HG02852 (cell line): ENCODE measurements around the gene MXRA8.
A peak's percentile ranks its signal among the peaks of the same experiment; 100 is the strongest.
"Not testable (repeated sequence)": the region's sequence is repeated elsewhere in the genome, so short reads cannot be mapped to it uniquely, and the experiment has no call there.

Experiments used
- ATAC-seq: cut with Tn5 transposase; IDR thresholded peaks from one replicate; pipeline ENCODE4 v1.9.1; 2021; ENCODE audit warnings: mild to moderate bottlenecking, moderate library complexity; ENCODE audit not compliant: unreplicated experiment

The MXRA8 gene

DNA sequence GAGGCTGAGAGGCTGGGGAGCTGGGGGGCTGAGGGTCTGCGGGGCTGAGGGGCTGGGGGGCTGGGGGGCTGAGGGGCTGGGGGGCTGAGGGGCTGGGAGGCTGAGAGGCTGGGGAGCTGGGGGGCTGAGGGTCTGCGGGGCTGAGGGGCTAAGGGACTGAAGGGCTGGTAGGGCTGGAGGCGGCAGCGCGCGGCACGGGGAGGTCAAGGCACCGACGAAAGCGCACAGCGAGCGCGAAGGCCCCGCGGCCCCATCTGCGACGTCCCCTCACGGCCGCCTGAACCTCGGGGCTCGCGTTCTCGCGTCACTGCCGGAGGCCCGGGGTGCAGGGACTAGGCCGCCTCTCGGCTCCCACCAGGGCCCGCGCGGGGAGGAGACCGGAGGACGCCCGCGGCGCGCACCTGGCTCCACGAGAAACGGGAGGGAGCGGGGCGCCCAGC lies 34.3 kb downstream of the MXRA8 start:
- peak; percentile 31 for ATAC-seq

DNA sequence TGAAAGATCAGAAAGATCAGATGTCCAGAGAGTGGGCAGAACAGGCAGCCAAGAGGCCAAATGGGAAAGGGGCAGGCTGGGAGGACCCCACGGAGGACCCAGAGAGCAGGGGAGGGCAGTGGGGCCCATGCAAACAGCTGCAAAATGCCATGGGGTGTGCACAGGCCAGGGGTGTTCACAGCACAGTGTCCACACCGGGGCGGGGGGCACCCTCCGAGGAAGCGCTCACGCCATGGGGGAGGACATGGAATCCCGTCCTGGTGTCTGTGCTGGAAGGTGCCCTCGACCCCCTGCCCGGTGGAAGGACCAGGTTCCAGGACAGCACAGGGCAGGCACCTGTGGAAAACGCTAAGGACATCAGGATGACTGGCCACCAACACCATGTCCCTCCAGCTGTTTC lies 35.4 kb downstream of the MXRA8 start:
- ATAC-seq: no peak

DNA sequence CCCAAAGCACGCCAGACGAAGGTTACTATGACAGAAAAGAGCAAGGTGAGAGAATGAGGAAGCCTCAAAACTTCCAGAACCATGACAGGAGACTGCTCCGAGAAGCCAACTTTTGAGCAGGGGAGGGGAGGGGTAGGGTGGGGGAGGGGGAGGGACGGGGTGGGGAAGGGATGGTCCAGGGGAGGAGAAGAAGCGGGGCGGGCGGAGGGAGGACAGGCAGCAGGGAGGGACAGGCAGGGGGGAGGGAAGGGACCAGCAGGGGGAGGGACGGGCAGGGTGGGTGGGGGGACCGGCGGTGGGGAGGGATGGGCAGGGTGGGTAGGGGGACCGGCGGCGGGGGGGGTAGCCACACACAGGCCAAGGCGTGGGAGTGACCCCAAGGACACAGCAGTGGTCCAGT lies 35.9 kb downstream of the MXRA8 start:
- ATAC-seq: no peak

DNA sequence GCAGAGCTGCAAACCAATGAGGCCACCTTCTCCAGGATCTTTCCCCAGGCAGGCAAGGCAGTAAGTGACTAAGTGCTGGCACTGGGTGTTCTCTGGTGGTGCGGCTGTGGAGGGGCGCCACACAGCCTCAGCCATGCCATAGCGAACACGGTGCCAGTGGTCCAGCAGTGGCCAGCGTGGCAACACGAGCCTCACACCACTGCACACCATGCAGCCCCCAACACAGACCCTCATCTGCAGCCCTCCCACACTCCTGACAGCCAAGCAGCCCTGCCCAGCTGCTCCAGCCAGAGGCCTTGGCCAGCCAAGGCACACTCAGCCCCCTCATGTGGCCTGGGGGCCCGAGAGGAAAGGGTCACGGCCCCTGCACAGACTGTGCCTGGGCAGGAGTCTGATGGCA lies 36.9 kb downstream of the MXRA8 start:
- ATAC-seq: no peak

DNA sequence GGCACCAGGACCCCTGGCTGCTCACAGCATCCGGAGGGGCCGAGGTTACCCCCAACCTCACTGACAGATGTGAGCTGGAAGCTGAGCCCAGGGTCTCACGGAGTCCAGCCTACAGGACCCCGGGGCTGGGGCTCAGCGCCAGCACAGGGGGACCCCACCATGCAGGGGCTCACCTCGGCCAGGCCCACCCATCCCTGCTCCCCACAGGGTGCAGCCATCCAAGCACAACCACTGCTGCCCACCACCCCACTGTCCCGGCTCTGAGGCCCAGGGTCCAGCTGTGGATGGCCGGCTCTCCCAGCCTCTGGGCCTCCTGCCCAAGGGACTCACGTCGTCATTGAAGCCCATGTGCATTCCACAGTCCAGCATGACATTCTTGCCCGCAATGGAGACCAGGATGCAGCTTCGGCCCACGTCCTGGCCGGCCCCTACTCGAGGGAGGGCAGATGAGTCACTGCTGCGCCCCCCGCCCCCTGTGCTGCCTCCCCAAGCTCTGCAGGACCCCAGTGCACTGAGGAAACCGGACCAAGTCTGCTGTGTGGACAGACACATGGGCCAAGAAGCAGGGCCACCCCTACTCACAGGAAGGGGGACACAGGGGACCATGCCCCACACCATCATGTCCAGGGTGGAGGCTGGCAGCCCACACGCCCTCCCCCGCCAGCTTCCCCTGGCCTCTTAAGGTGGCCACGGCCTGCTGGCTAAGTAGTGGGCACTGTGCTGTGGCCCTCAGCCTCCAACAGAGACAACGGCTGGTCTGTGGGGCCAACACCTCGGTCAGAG lies 37.5 kb downstream of the MXRA8 start:
- no peak for ATAC-seq

DNA sequence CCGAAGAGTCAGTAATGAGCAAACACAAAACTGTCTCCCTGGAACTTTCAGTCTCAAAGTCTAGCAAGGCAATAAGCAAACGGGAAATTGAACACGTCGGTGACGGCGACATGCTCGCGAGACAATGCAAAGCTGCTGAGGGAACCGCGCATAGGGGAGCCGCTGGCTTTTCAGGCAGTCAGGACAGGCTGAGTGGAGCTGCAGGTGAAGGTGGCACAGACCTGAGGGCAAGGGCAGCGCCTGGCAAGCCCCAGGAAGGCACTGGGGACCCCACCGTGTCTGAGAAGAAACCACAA lies 38.8 kb downstream of the MXRA8 start:
- no peak for ATAC-seq

DNA sequence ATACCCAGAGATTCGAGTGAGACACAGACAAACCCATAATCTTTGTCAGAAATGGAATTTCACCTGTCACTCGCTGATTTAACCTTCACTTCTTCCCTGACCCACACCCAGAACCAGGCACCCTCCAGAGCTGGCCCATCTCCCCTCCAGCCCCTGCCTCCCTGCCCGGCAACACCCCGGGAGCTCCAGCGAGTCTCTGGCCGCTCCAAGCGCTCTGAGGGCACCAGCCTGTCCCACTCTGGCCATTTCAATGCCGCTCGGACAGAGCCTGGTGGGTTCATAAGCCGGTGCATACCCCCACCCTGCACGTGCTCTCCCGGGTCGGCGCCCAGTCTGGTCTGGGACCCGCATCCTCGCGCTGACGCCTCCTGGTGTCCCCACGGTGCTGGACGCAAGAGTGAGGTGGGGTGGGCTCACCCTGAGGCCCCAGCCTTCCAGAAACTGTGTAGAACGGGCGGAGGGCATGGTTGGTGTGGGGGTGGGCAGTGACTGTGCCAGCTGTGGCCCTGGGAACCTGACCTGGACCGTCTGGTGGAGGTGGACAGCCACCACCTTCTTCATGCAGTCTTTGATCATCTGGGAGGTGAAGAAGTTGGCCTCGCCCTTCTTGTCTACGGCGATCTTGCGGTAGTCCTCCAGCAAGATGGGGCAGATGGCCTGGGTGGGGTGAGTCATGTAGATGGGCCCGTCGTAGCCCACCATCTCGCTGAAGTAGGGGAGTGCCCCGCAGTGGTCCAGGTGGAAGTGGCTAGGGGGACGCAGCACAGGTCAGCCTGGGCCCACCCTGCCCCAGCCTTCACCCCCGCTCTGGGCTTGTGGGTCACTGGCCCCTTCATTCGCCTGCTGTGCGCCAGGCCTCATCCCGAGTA lies 39.3 kb downstream of the MXRA8 start:
- no peak for ATAC-seq

DNA sequence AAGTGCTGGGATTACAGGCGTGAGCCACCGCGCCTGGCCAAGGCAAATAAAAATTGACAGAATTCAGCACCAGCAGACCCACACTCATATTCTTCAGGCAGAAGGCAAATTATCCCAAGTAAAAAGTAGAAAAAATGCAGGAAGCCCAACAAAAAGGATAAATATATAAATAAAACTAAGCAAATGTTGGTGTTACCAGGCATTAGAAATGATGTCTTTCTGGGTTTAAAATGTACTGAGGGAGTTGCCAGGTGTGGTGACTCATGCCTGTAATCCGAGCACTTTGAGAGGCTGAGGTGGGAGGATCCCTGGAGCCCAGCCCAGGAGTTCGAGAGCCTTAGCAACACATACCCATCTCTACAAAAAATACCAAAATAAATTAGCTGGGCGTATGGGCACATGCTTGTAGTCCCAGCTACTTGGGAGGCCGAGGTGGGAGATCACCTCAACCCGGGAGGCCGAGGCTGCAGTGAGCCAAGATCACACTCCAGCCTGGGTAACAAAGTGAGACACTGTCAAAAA lies 40.2 kb downstream of the MXRA8 start:
- no peak for ATAC-seq

DNA sequence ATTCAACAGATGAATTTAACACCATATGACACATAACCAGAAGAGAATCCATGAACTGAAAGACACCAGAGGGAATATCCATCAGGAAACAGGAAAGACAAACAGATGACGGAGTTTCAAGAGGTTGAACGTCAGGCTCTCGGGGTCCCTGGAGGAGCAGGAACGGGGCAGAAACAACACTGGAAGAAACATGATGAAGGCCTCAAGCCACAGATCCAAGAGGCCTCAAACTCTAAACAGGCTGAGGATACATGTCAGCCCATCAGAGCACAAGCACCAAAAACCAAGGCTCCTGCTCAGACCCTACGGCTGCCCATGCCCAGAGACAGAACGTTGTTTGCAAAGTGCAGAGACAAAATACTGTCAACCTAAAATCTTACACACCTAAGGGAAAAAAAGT lies 40.9 kb downstream of the MXRA8 start:
- no peak for ATAC-seq

DNA sequence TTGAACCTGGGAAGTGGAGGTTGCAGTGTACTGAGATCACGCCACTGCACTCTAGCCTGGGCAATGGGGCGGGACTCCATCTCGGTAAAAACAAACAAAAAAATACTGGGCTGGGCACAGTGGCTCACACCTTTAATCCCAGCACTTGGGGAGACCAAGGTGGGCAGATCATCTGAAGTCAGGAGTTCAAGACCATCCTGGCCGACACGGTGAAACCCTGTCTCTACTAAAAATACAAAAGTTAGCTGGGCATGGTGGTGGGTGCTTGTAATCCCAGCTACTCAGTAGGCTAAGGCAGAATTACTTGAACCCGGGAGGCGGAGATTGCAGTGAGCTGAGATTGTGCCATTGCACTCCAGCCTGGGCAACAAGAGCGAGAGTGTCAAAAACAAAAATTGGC lies 42.2 kb downstream of the MXRA8 start:
- ATAC-seq: not testable (repeated sequence)

DNA sequence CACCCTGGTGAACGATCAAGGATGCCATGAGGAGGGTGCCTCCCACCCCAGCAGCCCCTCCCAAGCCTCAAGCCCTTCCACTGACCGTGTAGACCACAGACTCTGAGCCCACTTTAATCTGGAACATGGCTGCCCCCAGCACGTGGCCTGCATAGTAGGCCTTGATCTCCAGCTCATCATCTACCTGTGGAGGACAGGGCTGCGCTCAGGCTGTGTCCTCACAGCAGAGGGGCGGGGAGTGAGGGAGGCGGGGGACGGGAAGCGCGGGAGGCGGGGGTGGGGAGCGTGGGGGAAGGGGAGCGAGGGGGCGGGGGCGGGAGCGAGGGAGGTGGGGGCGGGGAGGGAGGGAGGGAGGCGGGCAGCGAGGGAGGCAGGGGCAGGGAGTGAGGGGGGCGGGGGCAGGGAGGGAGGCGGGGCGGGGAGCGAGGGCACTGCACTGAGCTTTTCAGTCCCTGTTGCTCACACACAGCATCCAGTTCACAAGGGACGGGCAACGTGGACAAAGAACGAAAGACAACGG lies 42.9 kb downstream of the MXRA8 start:
- ATAC-seq: no peak

DNA sequence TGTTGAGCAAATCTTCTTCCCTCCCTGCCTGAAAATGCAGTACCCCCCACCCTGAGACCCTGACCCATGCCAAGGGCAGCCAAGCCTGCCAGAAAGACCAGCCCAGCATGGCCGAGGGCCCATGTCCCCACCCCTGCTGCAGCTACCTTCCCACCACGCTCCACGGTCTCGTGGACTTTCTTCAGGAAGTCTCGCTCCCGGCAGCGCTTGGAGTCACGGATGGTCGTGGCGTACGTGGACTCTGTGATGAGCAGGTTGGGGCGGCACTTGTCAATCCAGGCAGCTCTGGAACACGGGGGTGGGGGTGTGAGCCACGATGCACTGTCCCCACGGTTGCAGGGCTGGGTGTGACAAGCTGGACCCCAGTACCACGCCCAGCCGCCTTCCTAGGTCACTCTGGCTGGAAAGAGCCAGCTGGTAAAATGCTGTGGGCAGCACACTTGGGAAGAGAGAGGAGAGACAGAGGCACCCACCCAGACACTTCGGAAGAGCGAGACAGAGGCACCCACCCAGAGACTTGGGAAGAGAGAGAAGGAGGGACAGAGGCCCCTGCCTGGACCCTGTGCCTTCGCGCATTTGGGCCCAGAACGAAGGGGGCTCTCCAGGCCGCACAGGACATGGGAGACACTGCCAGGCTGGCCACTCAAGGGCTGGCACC lies 43.5 kb downstream of the MXRA8 start:
- ATAC-seq: no peak

DNA sequence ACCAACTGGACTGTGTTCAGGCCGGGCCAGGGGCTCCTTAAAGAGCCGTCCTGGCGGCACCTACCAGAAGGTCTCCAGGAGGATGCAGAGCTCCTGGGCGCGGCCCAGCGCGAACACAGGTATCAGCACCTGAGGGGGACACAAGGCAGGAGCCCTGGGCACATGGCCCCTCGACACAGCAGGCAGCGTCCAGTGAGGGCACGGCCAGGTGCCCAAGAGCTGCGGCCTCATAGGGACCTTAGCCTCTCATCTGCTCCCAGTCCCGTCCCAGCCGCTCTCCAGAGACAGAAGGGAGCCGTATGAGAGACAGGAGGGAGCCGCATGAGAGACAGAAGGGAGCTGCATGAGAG lies 44.1 kb downstream of the MXRA8 start:
- no peak for ATAC-seq

DNA sequence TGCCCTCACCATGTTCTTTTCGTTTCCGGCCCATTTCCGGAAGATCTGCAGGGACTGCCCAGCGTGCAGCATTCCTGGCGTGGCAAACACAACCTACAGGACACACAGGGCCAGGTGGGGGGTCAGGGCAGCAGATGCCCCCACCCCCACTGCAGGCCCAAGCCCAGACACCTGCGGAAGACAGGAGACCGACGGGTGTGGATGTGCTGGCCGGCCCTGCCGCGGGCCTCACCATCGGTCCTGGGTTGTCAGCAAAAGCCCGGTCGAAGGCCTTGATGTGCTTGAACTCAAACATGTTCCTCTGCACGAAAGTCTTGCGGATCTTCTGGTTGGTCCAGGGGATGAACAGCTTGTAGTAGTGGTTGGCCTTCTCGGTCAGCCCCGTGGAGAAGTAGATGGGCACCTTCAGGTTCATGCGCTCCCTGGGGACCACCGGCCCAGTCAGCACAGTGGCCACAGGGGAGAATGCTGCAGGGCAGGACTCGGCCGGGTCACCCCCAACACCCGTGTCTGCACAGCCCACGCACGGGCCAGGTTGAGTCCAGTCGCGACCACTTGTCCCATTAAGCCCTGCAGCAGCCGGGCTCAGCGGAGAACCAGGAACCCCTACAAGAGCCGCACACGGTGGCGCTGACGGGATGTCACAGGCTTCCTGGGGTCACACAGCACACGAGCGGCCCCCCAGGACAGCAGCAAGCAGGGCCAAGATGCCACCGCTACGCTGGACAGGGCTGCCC lies 44.7 kb downstream of the MXRA8 start:
- no peak for ATAC-seq

DNA sequence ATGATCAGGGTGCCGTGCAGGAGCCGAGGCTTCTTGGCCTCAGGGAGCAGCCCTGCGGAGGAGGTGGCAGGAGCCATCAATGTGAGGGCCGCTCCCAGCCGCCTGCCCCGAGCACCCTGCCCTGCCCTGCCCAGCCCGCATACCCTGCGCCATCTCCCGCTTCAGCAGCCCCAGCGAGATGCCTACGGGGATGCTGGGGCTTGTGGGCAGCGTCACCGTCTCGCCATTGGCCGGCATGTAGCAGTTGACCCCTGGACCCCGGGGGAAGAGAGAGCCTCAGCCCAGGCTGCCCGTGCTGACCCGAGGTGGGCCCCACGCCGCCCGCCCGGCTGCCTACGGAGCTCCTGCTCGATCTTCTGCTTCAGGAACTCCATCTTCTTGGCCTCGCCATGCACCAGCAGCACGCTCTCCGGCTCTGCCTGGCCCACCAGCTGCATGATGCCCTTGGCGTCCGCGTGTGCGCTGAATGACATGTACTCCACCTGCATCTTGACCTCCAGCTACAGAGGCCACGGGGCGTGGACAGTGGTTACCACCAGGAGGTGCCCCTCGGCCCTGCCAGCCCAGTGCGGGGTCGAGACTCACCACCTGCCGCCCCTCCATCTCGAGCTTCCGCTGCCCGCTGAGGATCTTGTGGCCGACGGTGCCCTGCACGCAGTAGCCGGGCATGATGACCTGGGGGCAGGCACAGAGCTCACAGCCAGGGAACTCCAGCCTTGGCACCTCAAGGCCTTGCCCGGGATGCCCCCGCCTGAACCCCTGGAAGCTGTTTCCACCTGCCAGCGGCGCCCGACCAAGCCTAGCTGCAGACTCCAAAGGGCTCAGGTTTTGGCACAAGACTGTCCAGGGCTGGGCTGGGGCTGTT lies 45.7 kb downstream of the MXRA8 start:
- no peak for ATAC-seq

DNA sequence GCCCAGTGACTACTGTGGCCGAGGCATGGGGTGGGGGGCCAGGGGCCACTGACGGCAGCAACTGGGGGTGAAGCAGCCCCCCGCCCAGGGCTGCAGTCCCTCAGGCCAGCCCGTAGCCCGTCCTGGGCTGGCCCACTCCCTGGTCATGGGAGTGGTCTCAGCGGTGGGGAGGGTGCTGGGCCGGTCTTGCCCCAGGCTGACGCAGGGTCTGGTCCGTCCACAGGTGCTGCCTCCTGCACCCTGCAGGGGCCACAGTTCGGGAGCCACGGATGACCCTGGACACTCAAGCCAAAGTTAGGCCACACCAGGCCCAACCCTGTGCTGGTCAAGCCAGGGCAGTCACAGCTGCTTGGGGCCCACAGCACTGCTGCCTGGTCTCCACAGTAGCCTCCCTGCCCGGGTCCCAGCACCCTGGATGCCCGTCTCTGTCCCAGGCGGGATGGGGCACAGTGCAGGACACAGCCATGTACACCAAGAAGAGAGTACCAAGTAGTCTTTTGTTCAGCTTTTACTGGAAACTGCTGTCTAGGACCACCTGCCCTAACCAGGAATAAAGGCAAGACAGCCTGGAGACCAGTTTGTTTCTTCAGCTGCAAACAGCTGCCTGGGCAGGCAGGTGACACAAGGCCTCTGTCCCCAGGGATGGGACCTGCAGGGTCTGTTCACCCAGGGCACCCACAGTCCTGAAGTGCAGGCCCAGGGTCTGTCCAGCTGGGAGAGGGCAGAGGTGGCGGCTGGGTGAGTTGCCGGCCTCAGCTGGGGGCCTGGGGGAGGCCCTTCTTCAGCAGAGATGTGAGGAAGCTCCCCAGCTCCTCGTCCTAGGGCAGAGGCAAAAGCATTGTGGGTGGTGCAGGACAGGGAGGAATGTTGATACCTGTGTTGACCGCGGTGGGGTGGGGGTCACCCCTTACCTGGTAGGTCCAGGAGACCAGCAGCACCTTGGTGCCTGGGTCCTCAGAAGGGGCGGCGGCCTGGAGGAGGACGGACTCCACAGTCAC lies 46.9 kb downstream of the MXRA8 start:
- ATAC-seq: no peak

DNA sequence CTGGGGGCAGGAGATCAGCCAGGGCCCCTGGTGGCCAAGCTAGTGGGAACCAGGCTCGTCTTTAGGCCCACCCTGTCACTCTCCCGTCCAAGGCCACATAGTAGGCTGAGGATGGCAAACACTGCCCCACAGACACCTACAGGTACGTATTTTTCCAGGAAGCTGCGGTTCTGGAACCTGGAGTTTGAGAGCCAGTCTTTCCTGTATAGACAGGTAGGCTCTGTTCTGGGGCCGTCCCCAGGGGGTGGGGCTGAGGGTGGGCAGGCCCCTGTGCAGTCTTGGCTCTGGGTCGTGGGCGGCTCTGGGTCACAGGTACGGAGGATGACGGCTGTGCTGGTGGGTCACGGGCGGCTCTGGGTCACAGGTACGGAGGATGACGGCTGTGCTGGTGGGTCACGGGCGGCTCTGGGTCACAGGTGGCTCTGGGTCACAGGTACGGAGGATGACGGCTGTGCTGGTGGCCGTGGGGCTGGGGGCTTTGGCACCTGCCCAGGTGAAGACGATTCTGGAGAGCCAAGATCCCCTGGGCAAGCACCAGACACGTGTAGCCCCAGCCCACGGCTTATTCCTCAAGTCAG lies 47.8 kb downstream of the MXRA8 start:
- ATAC-seq: no peak

DNA sequence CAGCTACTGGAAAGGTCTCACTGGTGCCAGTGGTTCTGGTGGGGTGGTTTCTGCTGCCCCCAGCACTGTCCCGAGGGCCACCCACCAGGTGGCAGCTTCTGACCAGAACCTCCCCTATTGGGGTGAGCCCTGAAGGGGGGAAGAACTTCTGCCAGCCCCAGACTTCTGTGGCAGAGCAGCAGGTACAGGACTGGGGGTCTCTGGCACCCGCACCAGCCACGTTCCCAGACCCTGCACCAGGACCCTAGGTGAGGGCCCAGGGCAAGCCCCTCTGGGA lies 48.3 kb downstream of the MXRA8 start:
- no peak for ATAC-seq
